ENCODE data around the gene CAMK2A.

The CAMK2A gene

DNA sequence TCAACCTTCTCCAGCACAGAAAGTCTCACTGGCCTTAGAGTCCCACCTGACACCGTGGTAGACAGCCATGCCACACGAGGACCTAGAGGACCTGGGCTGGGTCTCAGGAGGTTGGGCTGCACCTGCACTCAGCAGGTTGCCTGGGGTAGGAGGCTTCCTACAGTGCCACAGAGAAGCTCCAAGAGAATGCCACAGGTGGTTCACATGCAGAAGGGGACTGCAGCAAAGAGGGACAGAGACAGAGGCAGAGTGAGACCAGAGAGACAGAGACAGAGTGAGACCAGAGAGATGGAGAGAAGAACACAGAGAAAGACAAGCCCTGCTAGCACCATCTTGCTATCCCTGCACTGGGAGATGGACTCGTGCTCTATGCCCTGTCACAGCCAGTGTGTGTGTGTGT lies 5.7 kb downstream of the CAMK2A start:
- Histone ChIP-seq H3K4me3 (replicated peaks; ENCODE audit: insufficient read depth, low read length) (no peak overlapping the region), H3K27me3 (ENCODE audit: insufficient read depth, poor library complexity, severe bottlenecking) (peaks cover 6% of the 10 kb centered on the region), H3K27ac (replicated peaks) (no peak overlapping the region)
- no peak for DNase-seq (ENCODE audit: low read depth in 1 of 2, low spot score in 1 of 2)
- TF ChIP-seq, protein P1, sequence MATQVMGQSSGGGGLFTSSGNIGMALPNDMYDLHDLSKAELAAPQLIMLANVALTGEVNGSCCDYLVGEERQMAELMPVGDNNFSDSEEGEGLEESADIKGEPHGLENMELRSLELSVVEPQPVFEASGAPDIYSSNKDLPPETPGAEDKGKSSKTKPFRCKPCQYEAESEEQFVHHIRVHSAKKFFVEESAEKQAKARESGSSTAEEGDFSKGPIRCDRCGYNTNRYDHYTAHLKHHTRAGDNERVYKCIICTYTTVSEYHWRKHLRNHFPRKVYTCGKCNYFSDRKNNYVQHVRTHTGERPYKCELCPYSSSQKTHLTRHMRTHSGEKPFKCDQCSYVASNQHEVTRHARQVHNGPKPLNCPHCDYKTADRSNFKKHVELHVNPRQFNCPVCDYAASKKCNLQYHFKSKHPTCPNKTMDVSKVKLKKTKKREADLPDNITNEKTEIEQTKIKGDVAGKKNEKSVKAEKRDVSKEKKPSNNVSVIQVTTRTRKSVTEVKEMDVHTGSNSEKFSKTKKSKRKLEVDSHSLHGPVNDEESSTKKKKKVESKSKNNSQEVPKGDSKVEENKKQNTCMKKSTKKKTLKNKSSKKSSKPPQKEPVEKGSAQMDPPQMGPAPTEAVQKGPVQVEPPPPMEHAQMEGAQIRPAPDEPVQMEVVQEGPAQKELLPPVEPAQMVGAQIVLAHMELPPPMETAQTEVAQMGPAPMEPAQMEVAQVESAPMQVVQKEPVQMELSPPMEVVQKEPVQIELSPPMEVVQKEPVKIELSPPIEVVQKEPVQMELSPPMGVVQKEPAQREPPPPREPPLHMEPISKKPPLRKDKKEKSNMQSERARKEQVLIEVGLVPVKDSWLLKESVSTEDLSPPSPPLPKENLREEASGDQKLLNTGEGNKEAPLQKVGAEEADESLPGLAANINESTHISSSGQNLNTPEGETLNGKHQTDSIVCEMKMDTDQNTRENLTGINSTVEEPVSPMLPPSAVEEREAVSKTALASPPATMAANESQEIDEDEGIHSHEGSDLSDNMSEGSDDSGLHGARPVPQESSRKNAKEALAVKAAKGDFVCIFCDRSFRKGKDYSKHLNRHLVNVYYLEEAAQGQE (IDR thresholded peaks at IDR 0.05; ENCODE audit: insufficient replicate concordance, low read depth): no peak

DNA sequence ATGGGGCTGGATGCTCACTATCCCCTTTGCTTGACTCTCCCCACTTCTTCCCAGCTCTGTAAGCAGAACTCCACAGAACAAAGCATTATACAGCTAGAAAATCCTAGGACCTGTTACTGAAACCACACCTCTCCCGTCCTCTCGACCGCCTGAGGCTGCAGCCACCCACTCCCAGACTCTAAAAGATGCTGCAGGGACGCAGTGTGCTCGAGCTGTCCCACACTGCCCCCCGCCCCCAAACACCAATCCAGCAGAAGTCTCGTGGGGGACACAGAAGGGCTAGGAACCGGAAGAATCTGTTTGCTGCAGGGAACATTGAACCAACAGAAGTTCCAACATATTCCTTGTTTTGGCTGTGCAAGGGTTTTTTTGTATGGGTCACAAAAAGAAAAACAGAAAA lies 7.6 kb downstream of the CAMK2A start:
- Histone ChIP-seq H3K4me3 (replicated peaks; ENCODE audit: insufficient read depth, low read length) (no peak overlapping the region), H3K27ac (replicated peaks) (no peak overlapping the region), H3K27me3 (ENCODE audit: insufficient read depth, poor library complexity, severe bottlenecking) (peaks cover 6% of the 10 kb centered on the region)
- TF ChIP-seq, protein P2, sequence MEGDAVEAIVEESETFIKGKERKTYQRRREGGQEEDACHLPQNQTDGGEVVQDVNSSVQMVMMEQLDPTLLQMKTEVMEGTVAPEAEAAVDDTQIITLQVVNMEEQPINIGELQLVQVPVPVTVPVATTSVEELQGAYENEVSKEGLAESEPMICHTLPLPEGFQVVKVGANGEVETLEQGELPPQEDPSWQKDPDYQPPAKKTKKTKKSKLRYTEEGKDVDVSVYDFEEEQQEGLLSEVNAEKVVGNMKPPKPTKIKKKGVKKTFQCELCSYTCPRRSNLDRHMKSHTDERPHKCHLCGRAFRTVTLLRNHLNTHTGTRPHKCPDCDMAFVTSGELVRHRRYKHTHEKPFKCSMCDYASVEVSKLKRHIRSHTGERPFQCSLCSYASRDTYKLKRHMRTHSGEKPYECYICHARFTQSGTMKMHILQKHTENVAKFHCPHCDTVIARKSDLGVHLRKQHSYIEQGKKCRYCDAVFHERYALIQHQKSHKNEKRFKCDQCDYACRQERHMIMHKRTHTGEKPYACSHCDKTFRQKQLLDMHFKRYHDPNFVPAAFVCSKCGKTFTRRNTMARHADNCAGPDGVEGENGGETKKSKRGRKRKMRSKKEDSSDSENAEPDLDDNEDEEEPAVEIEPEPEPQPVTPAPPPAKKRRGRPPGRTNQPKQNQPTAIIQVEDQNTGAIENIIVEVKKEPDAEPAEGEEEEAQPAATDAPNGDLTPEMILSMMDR (IDR thresholded peaks at IDR 0.05; ENCODE audit: insufficient read depth, low read length): no peak
- TF ChIP-seq, protein P1 (IDR thresholded peaks at IDR 0.05; ENCODE audit: insufficient replicate concordance, low read depth): no peak
- no peak for TF ChIP-seq POLR2AphosphoS5 (IDR thresholded peaks at IDR 0.05; ENCODE audit: low read depth)
- no peak for TF ChIP-seq GABPA (IDR thresholded peaks at IDR 0.05; ENCODE audit: low read depth)
- no peak for TF ChIP-seq SPI1 (IDR thresholded peaks at IDR 0.05; ENCODE audit: borderline replicate concordance, low read depth)
- no peak for DNase-seq (ENCODE audit: low read depth in 1 of 2, low spot score in 1 of 2)

DNA sequence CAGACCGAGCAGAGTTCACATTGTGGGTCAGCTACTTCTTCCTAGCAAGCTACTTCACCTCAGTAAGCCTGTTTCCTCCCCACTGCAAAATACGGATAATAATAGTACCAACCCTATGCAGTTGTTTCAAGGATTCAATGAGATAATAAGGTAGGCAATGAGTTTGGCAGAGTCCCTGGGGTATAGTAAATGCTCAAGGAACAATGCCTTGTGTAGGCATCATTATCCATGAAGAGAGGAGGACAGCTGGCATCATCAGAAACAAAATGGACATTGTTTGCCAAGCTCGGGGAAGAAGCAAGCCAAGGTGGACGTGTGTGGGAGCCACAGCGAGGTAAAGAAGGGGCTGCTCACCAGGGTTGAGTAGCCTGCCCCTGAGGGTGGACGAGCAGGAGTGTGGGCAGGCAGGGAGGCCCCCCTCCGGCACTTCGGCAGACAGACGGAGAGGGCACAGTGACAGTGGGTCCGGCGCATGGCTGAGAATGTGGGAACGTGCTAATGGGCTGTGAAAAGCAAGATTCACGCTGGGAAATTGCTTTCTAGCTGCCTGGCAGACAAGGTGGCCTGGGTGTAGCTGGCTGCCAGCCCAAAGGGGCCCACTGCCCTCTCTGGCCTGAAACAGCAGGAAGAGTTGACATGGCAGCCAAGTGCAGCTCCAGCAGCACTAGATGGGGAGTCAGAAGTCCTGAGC lies 10.1 kb downstream of the CAMK2A start:
- TF ChIP-seq SPI1 (IDR thresholded peaks at IDR 0.05; ENCODE audit: borderline replicate concordance, low read depth): no peak
- no peak for TF ChIP-seq GABPA (IDR thresholded peaks at IDR 0.05; ENCODE audit: low read depth)
- TF ChIP-seq, protein P2 (IDR thresholded peaks at IDR 0.05; ENCODE audit: insufficient read depth, low read length): no peak
- no peak for TF ChIP-seq POLR2AphosphoS5 (IDR thresholded peaks at IDR 0.05; ENCODE audit: low read depth)
- TF ChIP-seq, protein P1 (IDR thresholded peaks at IDR 0.05; ENCODE audit: insufficient replicate concordance, low read depth): no peak
- DNase-seq (ENCODE audit: low read depth in 1 of 2, low spot score in 1 of 2): no peak
- no peak overlapping the region for H3K27ac ChIP-seq (replicated peaks)

More for the DNA sequence above, 10.1 kb downstream of the CAMK2A start:
- Histone ChIP-seq H3K4me3 (replicated peaks; ENCODE audit: insufficient read depth, low read length) (no peak overlapping the region), H3K27me3 (ENCODE audit: insufficient read depth, poor library complexity, severe bottlenecking) (peaks cover 9% of the 10 kb centered on the region)
